Posterior vena cava (tissue), 2 donors: ENCODE data around the gene C5orf46. TPM values are rescaled to one million over a fixed set of nuclear protein-coding genes. Genes with fewer than 3 reads are reported as not detected.
"Not testable (repeated sequence)": the region's sequence is repeated elsewhere in the genome, so short reads cannot be mapped to it uniquely, and the experiment has no call there.

Experiments
- DNase-seq: peaks from one replicate; pipeline ENCODE4 v3.0.0-alpha.2; 2020; ENCODE audit warnings: low spot score
- intact Hi-C, 2 donors: fragments of 100-400 bp; cut with DNase I; formaldehyde crosslinking; loops; one replicate each; pipeline versions ENCODE4 v1.14.1 to v1.14.2; 2022 to 2023
- long read RNA-seq, 2 donors: library from polyadenylated mRNA; unstranded; transcript quantifications; one replicate each; pipeline ENCODE4 v2.0.0, GENCODE V29; 2020 to 2021
- total RNA-seq, 2 donors: library from RNA; stranded (reverse); fragmentation: NEBNext Ultra II Directional; extraction: Animal tissue kit (Norgen Biotek cat#: 25700); gene quantifications; one replicate each; pipeline ENCODE4 v1.2.1, GENCODE V29; 2021
- donor health status: DM: yes; HTN: yes; CAD: no.
- donor health status: DM: yes; HTN: yes; CAD: no.

Gene C5orf46
- total RNA-seq = 1 to 10 TPM in 1 of 2 donors, not detected in 1; 1.9 TPM
- long read RNA-seq, donor 1 = 0 reads
- long read RNA-seq, donor 2, partial matches to known transcripts = 0 of 3 reads
- long read RNA-seq, donor 2, other reads (novel, unspliced or antisense) = 0 of 3 reads

GRCh38 chr5:147906326-147907095 lies at the start of gene C5orf46:
TSS of gene C5orf46 (minus strand) at chr5:147906538. CDS start at chr5:147906501, 37 bp downstream.
- no peak for DNase-seq
- intact Hi-C loops = no loop called here

- no peak for DNase-seq
- intact Hi-C loops = no loop called here
Measured at GRCh38 chr5:147954971-147955370, 48.6 kb upstream of the C5orf46 start.

- DNase-seq = no peak
- intact Hi-C loops = no loop called here
Measured at GRCh38 chr5:147949711-147950573, 43.6 kb upstream of the C5orf46 start.

- intact Hi-C loops, DNase-seq: not testable (repeated sequence)
Measured at GRCh38 chr5:147946658-147947274, 40.4 kb upstream of the C5orf46 start.

- intact Hi-C loops = no loop called here
- no peak for DNase-seq
Measured at GRCh38 chr5:147939431-147940114, 33.2 kb upstream of the C5orf46 start.

GRCh38 chr5:147935032-147935431 lies 28.7 kb upstream of the C5orf46 start:
- intact Hi-C loops = no loop called here
- no peak for DNase-seq

GRCh38 chr5:147930769-147931168 lies 24.4 kb upstream of the C5orf46 start:
- intact Hi-C loops = no loop called here
- no peak for DNase-seq

- intact Hi-C loops = no loop called here
Measured at GRCh38 chr5:147927901-147928300, 21.6 kb upstream of the C5orf46 start.

GRCh38 chr5:147925020-147925419 lies 18.7 kb upstream of the C5orf46 start:
- intact Hi-C loops = no loop called here
- DNase-seq = no peak

More at GRCh38 chr5:147927901-147928300, 21.6 kb upstream of the C5orf46 start:
- DNase-seq = no peak

GRCh38 chr5:147921136-147921535 lies 14.8 kb upstream of the C5orf46 start:
- intact Hi-C loops = no loop called here

GRCh38 chr5:147920420-147921030 lies 14.2 kb upstream of the C5orf46 start:
- no peak for DNase-seq

More at GRCh38 chr5:147921136-147921535, 14.8 kb upstream of the C5orf46 start:
- no peak for DNase-seq

GRCh38 chr5:147918899-147919298 lies 12.6 kb upstream of the C5orf46 start:
- intact Hi-C loops = no loop called here
- DNase-seq = no peak

More at GRCh38 chr5:147920420-147921030, 14.2 kb upstream of the C5orf46 start:
- intact Hi-C loops = no loop called here

GRCh38 chr5:147918101-147918685 lies 11.9 kb upstream of the C5orf46 start:
- intact Hi-C loops = no loop called here
- no peak for DNase-seq

GRCh38 chr5:147913786-147914185 lies 7.4 kb upstream of the C5orf46 start:
- intact Hi-C loops = no loop called here
- no peak for DNase-seq

GRCh38 chr5:147912011-147912410 lies 5.7 kb upstream of the C5orf46 start:
- no peak for DNase-seq
- intact Hi-C loops = no loop called here

- intact Hi-C loops = no loop called here
Measured at GRCh38 chr5:147911427-147911826, 5.1 kb upstream of the C5orf46 start.

GRCh38 chr5:147904110-147904509 lies 2.2 kb downstream of the C5orf46 start:
- intact Hi-C loops = no loop called here

More at GRCh38 chr5:147911427-147911826, 5.1 kb upstream of the C5orf46 start:
- DNase-seq = no peak

GRCh38 chr5:147902609-147903115 lies 3.7 kb downstream of the C5orf46 start:
- no peak for DNase-seq
- intact Hi-C loops = no loop called here

More at GRCh38 chr5:147904110-147904509, 2.2 kb downstream of the C5orf46 start:
- DNase-seq = no peak
